HG03064 (cell line): ENCODE results near the gene PDLIM5.
A peak's percentile ranks its signal among the peaks of the same experiment; 100 is the strongest.
"Not testable (repeated sequence)": the region's sequence is repeated elsewhere in the genome, so short reads cannot be mapped to it uniquely, and the experiment has no call there.

Experiments used
- ATAC-seq: cut with Tn5 transposase; IDR thresholded peaks from one replicate; pipeline ENCODE4 v1.9.1; 2021; ENCODE audit warnings: low read depth; ENCODE audit not compliant: unreplicated experiment

The PDLIM5 gene

GRCh38 chr4:94488670-94489069, 36.9 kb downstream of the PDLIM5 start:
- no peak for ATAC-seq

DNA sequence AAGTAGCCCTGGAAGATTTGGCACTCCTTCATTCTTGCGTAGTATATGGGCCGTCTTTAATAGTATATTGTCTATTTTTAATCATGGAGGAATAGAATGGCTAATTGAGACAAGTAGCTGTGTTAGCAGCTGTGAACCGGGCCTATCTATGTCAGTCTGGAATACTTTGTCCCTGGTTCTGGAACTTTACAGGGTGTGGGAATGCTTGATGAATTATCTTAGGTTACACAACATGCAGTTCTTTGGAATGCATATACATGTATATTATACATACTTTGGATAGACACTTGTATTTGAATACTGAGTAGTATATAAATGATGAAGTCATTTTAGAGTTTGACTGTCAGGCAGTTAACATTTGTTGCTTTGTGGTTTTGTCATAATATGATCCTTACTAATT, 37.4 kb downstream of the PDLIM5 start:
- ATAC-seq: no peak

- no peak for ATAC-seq
Observed at GRCh38 chr4:94490437-94490836, 38.7 kb downstream of the PDLIM5 start.

DNA sequence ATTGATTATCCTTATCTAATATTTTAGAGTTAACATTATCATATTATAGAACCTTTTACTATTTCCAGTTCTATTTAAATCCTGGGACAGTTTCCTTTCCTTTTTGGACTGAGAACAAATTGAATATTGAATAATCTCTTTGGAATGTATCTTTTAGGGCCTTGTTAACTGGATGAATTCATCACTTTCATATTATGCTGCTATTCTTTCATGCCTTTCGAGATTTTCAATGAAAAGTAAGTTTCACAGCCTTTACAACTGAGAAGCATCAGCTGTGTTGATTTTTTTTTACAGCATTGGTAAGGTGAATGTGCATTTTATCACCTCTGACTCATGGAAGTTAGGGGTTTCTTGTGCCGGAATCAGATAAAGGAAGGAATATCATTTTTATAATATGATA, 39.6 kb downstream of the PDLIM5 start:
- ATAC-seq: no peak

GRCh38 chr4:94495408-94495807, 43.7 kb downstream of the PDLIM5 start:
- no peak for ATAC-seq

- ATAC-seq: no peak
Observed at GRCh38 chr4:94497690-94498089, 45.9 kb downstream of the PDLIM5 start.

- ATAC-seq: no peak
Observed at GRCh38 chr4:94498502-94498901, 46.8 kb downstream of the PDLIM5 start.

- ATAC-seq: no peak
Observed at GRCh38 chr4:94500685-94501084, 48.9 kb downstream of the PDLIM5 start.

DNA sequence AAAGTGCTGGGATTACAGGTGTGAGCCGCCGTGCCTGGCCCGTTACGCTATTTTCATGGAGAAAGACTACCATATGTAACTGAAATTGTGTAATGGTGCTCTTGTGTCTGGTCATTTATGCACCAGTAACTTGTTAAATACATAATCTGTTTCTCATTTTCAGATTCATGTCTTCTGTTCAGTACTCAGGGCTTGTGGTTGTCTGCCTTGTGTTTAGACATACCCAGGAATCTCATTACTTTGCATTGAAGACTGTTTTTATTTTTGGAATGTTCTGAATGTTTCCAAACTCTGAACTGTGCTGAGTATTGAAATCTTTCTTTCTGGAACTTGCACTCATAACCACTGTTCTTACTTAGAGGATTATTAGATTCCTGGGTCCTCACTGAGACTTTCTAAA, 52.8 kb downstream of the PDLIM5 start:
- peak; percentile 67 for ATAC-seq

GRCh38 chr4:94506822-94507221, 55.1 kb downstream of the PDLIM5 start:
- ATAC-seq: no peak

DNA sequence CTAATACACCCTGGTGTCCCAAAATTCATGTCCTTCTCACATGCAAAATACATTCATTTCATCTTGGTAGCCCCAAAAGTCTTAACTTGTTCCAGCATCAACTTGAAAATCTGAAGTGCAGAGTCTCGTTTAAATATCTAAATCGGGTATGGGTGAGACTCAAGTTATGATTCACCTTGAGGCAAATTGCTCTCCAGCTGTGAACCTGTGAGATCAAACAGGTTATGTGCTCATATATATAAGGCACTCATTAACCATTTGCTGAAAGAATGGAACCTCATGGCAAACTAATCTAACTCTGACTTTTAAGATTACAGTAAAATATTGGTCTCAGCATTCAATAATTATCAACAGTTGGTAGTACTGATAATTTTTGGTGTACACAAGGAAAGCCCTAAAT, 55.5 kb downstream of the PDLIM5 start:
- no peak for ATAC-seq

GRCh38 chr4:94507708-94508107, 56.0 kb downstream of the PDLIM5 start:
- no peak for ATAC-seq

- no peak for ATAC-seq
Observed at GRCh38 chr4:94508296-94508695, 56.6 kb downstream of the PDLIM5 start.

- ATAC-seq: no peak
Observed at GRCh38 chr4:94508806-94509205, 57.1 kb downstream of the PDLIM5 start.

DNA sequence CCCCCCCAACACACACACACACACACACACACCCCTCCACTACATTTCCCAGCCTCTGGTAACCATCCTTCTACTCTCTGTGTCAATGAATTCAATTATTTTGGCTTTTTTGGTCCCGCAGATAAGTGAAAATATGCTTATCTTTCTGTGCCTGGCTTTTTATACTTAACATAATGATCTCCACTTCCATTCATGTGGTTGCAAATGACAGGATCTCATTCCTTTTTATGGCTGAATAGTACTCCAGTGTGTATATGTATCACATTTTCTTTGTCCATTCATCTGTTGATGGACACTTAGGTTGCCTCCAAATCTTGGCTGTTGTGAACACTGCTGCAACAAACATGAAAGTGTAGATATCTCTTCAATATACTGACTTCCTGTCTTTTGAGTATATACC, 59.8 kb downstream of the PDLIM5 start:
- ATAC-seq: no peak

GRCh38 chr4:94513532-94513931, 61.8 kb downstream of the PDLIM5 start:
- ATAC-seq: not testable (repeated sequence)

- ATAC-seq: no peak
Observed at GRCh38 chr4:94515365-94515764, 63.6 kb downstream of the PDLIM5 start.

- no peak for ATAC-seq
Observed at GRCh38 chr4:94516067-94516466, 64.3 kb downstream of the PDLIM5 start.

DNA sequence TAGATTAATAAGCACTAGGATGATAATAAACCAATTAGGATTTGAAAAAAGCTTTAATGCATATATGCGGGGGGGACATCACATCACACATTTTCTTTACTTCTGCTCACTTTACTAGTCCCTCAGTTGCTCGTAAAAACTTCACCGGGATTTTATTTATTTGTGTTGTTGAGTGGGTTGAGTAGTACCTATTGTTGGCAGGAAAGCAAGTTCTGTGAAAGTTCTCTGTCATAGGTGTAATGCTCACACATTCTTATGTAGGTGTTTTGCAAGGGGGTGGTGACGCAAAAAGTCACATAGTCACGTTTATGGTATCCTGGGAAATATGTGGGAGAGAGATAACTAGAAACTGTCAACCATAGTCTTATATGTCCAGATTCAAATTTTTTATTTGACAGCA, 65.3 kb downstream of the PDLIM5 start:
- no peak for ATAC-seq

GRCh38 chr4:94517492-94517891, 65.8 kb downstream of the PDLIM5 start:
- ATAC-seq: no peak

GRCh38 chr4:94519019-94519418, 67.3 kb downstream of the PDLIM5 start:
- peak; percentile 45 for ATAC-seq

- no peak for ATAC-seq
Observed at GRCh38 chr4:94519925-94520789, 68.4 kb downstream of the PDLIM5 start.
